Nucleus accumbens (tissue), 56 donors: ENCODE data around the gene STIM1.

Source experiments
- DNase-seq, 56 donors: peaks; one replicate each; lab custom pipeline; 2025; lab: John Stamatoyannopoulos, UW

The STIM1 gene

DNA sequence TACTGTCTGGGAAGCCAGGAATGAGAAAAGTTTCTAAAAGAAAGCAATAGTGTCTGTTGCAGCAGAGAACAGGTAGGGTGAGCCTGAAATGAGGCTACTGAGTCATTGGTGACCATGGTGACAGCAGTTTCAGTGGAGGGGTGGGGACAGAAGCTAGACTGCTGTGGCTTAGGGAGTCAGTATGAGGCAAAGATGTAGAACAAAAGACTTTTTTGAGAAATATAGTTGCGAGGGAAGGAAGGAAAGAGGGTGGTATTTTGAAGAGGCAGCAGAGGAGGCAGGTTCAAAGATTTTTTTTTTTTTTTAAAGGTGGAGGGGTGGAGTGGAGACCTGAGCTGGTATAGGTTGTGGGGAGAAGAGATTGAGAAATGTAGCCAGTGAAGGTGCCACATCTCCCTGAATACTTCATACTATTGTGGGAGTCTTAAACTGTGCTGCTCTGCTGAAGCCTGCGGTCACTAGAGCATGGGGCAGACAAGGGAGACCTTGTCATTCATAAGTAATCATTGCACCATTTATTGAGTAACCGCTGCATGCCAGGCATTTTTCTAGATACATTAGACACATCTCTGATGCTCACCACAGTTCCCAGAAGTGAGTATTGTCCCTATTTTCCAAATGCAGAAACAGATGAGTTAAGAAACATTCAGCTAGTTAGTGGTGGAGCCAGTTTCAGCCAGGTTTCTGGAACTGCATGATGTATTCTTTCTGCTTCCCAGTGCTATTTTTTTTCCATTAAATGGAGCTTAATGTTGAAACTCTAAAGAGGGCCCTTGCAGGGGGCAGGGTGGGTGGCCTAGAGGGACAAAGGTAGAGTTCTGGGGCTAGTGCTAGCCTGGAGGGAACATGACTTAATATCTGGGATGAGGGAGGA is 49.9 kb downstream of the STIM1 start:
- peak in 25 of 56 donors; percentile 2 to 72 (median 38) for DNase-seq

DNA sequence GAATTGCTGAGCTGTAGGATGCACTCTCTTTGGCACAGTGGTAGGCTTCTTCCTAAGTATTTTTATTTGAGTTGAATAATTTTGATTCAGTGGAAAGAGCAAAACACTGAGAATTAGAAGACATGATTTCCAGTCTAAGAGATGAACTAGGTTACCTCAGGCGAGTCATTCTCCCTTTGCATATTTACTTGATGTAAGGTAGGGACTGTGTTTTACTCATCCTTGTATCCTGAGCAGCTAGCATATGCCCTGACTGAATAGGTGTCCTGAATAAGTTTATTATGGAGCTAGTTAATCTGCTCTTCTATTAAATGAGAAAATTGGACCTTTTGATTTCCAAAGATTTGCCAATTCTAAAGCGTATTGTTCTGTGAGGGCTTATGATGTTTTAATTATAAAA is 50.7 kb downstream of the STIM1 start:
- no peak for DNase-seq

DNA sequence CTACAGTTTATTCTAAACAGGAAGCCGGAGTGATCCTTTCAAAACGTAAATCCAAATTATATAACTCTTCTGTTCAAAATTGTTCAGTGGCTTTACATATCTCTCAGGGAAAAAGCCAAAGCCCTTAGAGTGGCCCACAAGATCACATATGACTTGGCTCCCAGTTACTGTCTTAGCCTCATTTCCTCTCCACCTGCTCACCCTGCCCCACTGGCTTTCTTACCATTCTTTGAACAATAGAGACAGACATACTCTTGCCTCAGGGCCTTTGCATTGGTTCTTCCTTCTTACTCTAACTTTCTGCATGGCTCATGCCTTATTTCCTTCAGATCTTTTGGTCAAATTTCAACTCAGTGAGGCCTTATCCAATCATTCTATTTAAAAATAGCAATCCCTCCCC is 52.1 kb downstream of the STIM1 start:
- no peak for DNase-seq

DNA sequence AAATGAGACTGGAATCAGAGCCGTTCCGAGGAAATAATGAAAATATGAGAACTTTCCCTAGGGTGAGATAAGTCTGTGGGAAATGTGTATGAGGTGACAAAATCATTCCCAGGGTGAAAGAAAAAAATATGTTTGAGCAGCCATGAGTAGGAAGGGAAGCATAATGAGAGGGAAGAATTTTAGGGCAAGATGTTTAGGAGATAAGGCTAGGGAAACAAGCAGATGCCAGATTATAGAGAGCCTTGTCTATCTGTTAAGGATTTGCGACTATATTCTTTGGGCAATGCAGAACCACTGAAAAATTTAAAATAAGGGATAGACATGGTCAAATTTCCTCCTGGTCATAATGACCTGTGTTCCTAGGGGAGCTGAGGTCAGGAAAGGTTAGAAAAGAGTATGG is 54.4 kb downstream of the STIM1 start:
- no peak for DNase-seq

DNA sequence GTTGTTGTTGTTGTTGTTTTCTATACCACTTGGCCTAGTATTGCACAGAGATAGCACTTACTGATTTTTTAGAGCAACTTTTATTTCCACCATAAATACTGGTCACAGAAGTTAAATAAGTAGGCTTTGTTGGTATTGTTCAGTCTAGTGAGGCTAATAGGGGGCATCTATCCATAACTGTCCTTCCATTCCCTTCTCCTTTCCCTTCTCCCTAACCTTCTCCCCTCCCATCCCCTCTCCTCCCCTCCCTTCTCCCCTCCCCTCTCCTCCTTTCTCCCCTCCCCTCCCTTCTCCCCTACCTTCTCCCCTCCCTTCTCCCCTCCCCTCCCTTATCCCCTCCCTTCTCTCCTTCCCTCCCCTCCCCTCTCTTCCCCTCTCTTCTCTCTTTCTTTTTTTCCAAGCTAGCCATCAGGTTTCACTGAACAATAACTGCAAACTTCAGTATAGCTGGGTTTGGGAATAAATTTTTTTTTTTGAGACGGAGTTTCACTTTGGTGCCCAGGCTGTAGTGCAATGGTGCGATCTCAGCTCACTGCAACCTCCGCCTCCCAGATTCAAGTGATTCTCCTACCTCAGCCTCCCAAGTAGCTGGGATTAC is 56.5 kb downstream of the STIM1 start:
- DNase-seq, result no peak

DNA sequence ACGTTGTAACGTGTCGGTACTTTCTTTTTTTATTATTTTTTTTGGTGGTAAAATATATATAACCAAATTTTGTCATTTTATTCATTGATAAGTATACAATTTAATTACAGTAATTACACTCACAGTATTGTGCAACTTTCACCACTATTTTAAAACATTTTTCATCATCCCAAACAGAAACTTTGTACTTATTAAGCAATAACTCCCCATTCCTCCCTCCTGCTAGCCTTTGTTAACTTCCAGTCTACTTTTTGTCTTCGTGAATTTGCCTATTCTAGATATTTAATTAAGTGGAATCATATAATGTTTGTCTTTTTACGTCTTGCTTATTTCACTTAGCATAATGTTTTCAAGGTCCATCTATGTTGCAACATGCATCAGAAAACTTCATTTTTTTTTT is 58.5 kb downstream of the STIM1 start:
- no peak for DNase-seq

DNA sequence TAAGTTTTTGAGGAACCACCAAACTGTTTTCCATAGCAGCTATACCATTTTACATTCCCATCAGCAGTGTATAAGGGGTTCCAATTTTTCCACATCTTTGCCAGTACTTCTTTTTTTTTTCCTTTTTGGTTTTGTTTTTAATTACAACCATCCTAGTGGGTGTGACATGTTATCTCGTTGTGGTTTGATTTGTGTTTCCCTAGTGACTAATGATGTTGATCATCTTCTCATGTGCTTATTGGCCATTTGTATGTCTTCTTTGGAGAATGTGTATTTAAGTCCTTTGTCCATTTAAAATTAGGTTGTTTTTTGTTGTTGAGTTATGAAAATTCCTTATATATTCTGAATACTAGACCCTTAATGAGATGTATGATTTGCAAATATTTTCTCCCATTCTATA is 59.3 kb downstream of the STIM1 start:
- no peak for DNase-seq

DNA sequence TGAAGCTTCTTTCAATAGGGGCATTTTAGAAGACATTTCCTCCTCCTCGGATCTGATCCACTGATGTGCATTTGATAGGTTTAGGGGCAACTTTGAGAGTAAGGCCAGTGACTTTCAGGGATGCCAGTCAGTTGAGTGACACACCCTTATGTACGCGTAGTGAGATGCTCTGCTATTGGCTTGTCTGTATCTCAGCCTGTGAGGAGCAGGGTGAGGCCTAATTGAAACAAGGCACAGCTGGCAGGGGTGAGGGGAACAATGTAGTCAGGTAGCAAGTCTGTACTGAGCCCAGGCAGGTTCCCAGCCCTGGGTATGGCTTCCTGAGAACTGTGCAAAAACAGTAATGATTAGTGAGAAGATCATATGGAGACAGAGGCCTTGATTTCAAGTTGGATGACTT is 61.5 kb downstream of the STIM1 start:
- DNase-seq, result no peak

DNA sequence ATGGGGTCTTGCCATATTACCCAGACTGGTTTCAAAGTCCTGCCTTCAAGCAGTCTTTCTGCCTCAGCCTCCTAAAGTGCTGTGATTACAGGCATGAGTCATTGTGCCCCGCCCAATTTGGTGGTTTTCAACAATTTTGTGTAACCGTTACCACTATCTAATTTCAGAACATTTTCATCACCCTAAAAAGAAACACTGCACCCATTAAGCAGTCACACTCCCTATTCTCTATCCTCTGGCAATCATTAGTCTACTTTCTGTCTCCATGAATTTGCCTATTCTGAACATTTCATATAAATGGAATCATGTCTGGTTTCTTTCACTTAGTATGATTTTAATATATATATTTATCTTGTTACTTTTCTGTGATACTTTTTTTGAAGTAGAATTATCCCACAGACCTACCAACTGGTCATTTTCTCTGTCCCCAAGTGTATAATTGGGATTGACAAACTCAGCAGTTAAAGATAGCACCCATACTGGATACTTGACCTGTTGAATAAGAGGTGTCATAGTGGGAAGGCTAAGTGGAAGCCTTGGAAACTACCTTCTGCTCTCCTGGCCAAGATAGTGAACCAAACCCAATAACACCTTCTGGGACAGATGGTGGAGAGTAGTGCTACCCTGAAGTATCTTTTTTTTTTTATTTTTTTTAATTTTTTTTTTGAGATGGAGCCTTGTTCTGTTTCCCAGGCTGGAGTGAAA is 64.8 kb downstream of the STIM1 start:
- DNase-seq, result peak in 11 of 56 donors; percentile 2 to 48 (median 7)

DNA sequence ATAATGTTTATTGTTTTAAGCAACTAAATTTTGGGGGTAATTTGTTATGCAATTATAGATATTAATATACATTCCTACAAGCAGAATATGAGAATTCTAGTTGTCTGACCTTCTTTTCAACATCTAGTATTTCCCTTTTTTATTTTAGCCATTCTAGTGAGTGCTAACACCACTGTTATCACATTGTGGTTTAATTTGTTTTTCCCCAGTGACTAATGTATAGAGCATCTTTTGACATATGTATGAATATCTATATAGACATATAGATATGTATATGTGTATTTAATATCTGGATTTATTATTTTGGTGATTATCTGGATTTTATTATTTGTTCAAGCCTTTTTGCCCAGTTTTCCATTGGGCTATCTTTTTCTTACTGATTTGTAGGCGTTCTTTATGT is 66.6 kb downstream of the STIM1 start:
- no peak for DNase-seq

DNA sequence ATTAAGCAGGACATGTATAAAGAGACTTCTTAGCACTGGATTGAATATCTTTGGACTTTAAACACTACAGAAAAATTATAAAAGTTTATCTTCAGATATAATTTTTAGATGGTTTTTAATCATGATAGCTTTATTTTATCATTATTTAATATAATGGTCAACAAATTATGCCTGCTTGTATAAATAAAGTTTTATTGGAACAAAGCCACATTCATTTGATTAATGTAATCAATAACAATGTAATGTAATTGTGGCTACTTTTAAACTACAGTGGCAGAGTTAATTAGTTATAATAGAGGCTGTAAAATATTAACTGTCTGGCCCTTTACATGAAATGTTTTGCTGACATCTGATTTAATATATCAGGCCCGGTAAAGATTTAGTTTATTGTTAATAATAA is 70.0 kb downstream of the STIM1 start:
- DNase-seq, result no peak

DNA sequence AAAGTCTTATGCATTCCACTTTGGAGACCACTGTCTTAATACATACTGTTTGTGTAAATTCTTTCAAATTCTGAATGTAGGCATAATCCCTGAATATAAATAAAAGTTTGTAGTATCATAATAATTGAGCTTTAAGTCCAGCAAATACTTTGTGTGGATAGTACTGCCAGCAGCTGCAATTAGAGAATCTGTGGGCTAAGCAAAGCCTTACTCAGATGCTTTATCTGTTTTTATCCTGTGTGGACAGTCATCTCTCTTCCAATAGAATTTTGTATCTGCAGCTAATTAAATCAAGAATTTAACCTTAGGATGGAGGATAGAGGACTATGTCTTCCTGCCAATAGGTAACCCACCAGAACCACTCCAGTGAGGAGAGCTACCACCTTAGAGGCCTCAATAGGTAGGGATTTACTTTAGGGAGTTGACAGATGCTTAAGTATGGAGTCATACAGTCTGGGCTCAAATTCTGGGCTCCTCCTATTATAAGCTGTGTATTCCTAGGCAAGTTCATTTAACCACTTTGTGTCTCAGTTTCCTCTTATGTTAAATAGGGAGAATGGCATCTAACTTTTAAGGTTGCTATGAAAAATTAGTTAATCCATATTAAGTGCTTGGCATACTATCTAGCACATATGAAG is 71.1 kb downstream of the STIM1 start:
- no peak for DNase-seq

DNA sequence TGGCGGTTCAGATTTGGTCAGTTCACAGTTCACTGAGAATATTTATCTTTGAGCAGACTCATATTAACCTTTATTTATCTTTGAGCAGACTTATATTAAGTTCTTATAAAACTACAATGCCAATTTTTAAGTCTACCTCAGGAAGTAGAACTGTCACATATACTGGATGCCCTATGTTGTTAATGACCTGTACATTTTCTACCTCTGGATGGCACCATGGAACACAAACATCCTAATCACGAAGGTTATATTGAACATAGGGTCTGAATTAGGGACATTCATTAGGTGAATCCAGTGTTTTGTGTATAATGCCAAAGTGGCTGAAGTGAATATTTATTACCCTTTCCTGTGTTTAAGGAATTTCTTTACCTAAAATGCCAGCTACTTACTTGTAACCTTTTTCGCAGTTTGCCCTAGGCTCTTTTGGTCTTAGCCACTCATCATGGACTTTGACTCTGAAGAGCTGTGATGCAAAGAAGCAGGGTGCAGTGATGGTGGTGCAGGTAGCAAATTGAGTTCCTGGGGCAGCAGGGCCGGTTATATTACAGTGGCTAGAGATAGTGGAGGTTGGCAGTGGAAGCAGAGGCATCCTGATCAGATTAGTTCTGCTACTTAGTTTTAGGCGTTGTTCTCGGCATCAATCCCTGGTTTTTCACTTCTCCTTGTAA is 71.8 kb downstream of the STIM1 start:
- no peak for DNase-seq

DNA sequence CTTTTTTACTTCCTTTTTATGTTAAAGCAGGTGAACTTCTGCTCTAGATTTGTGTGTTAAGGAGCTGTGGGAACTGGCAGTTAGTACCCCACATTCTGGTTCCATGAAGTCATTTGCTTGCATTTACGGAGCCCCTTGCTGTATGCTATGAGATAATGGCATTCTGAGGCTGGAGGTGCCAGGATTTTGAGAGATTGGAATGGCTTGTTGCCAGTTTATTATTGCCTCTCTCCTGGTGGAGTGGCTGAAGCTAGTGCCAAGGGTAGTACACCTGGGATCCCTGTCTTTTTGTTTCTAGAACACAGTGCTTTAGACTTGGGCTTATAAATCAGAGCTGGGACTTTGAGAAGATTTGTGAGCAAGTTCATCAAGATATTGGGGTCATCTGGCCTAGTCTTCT is 73.8 kb downstream of the STIM1 start:
- no peak for DNase-seq

DNA sequence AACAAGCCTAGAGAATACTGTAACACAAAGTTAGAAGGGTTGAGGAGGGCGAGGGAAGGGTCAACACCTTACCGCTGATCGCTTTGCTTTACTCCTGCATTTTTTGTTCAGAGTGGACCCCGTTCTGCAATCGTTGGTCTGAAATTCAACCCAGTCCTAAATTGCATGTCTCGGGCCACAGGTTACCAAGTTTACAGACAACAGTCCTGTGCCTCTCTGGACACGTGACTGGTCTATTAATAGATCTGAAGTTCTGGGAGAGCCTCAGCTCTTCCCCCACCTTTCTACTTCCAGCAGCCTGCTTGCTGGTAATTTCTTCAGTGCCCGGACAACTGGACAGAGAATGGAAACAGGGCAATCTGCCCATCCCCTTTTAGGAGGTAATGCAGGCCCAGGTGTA is 74.2 kb downstream of the STIM1 start:
- DNase-seq, result no peak

DNA sequence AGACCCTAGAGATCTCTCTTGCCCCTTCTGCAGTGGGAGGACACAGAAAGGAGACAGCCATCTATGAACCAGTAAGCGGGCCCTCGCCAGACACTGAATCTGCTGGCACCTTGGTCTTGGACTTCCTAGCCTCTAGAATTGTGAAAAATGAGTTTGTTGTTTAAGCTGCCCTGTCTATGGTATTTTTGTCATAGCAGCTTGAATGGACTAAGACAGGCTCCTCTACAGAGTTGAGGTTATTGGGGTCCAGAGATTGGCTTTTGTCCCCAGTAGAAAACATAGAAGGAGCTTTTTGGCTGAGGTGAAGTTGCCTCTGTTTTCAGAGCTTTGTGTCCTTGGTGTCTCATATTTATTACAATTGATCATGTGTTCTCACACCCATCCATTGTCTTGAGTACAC is 77.2 kb downstream of the STIM1 start:
- DNase-seq, result no peak

DNA sequence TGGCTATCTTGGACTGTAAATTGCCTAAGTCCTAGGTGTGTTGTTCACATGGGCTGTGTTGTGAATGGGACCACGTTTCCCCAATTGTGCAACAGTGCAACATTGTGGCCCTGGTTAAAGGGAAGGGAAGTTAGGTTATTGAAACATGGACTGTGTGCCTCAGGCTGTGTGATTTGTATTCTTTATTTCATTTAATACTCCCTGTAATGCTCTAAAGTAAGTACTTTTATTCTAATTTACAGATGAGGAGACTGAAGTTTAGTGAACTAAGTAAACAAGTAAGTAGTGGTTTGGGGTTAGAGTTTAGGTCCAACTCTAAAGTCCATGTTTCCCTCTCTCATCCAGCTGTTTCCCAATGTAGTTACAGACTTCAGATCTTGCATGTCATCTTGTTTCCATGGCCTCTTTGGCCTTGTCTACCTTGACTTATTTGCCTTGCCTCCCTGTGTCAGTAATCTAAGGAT is 77.7 kb downstream of the STIM1 start:
- DNase-seq, result no peak

DNA sequence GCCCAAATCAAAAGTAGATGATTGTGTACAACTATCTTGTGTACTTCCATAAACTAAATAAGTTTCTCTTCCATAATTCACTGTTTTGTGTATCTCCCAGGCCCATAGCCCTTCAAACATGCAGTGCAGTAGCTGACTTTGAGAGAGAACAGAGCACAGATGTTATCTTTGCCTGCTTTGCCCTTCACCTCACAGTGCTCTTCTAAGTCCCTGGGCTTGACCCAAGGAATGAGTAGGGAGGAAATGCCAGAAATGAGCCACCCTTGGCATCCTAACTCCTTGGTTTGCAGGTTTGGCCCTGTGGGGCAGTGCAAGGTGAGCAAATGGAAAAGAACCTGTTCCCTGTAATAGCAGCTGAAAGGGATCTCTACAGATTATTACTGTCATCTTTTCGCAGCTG is 79.2 kb downstream of the STIM1 start:
- DNase-seq, result no peak

DNA sequence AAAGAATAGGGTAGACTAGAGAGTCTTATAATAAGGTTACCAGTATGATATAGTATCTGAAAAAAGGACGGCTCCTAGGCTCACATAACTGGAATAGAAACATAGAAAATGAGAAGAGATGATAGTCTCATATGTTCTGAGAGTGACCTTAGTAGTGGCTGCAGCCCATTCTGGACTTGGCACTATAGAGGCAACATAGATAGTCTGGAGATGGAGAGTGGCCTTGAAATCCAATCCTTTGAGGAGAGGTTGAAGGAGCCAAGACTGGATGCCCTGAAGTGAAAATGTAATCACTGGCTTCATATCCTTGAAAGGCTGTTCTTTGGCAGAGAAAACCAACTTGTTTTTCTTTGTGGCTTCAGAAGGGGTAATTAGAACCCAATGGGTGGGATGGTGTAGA is 81.1 kb downstream of the STIM1 start:
- no peak for DNase-seq

DNA sequence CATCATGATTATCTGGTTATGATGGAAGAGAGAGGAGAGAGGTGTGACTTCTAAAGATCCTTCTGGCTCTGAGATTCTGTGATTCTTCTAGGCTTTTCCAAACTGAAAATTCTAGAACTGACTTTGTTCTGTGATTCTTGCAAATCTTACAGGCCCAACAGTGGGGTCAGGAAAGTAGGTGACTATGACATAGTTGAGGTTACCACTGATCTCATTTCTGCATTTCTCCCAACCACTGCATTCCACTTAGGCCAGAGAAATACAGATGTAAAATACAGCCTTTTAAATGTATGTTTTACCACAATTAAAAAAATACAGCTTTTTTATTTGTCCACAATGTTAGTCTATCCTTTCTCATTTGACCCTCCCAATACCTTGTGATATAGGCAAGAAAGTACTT is 83.7 kb downstream of the STIM1 start:
- no peak for DNase-seq
